A673 (cell line): ENCODE results near the gene CHRNA3. TPM values are rescaled to one million over a fixed set of nuclear protein-coding genes. Genes with fewer than 3 reads are reported as not detected.

Experiments
- BruUV-seq: library from RNA; stranded (reverse); fragments of 400-500 nt; replicated peaks from 2 replicates; lab custom pipeline; 2021; lab: Mats Ljungman, UMichigan
- CTCF ChIA-PET: fragments of 300-600 bp; sonication (Branson Sonifier 250); formaldehyde crosslinking; loops from one replicate; lab custom pipeline; 2022; ENCODE audit warnings: antibody characterized with exemption; lab: Charles Lee
- POLR2A ChIA-PET: fragments of 300-600 bp; sonication (Branson Sonifier 250); formaldehyde crosslinking; loops from one replicate; lab custom pipeline; 2022; ENCODE audit warnings: antibody characterized with exemption; ENCODE audit not compliant: low non-redundant PET; lab: Charles Lee
- DNase-seq: peaks from one replicate; pipeline ENCODE4 v3.0.0-alpha.2; 2015; ENCODE audit warnings: low spot score
- H3K27ac ChIP-seq: fragments of 200-600 bp; sonication (generic); 2 replicates; pipeline ENCODE4 v1.5.1; 2016; ENCODE audit warnings: mixed run types, low read depth, mild to moderate bottlenecking, mixed read lengths, antibody characterized with exemption, low read length; ENCODE audit not compliant: poor library complexity, severe bottlenecking
- H3K27me3 ChIP-seq: fragments of 200-600 bp; sonication (generic); replicated peaks from 2 replicates; pipeline ENCODE4 v1.6.1; 2017; ENCODE audit warnings: mixed run types, low read depth, mild to moderate bottlenecking, mixed read lengths, antibody characterized with exemption, low read length; ENCODE audit not compliant: insufficient read depth, poor library complexity
- H3K36me3 ChIP-seq: fragments of 200-600 bp; sonication (generic); 2 replicates; pipeline ENCODE4 v1.6.1; 2016; ENCODE audit warnings: mixed run types, mild to moderate bottlenecking, mixed read lengths, antibody characterized with exemption, low read length; ENCODE audit not compliant: insufficient read depth, poor library complexity, severe bottlenecking
- H3K4me1 ChIP-seq: fragments of 200-600 bp; sonication (generic); 2 replicates; pipeline ENCODE4 v1.6.1; 2017; ENCODE audit warnings: mixed run types, mild to moderate bottlenecking, mixed read lengths, antibody characterized with exemption, low read length; ENCODE audit not compliant: insufficient read depth, poor library complexity, severe bottlenecking
- H3K4me3 ChIP-seq: fragments of 200-600 bp; sonication (generic); 2 replicates; pipeline ENCODE4 v1.5.1; 2016; ENCODE audit warnings: low read depth, mixed run types, mild to moderate bottlenecking, mixed read lengths, low read length; ENCODE audit not compliant: poor library complexity, severe bottlenecking
- H3K9me3 ChIP-seq: fragments of 200-600 bp; sonication (generic); 2 replicates; pipeline ENCODE4 v1.6.1; 2016; ENCODE audit warnings: mixed run types, low read depth, mild to moderate bottlenecking, mixed read lengths, antibody characterized with exemption, low read length; ENCODE audit not compliant: poor library complexity, severe bottlenecking
- CTCF ChIP-seq: fragments of 300-800, 200-600 bp; sonication (generic); conservative IDR thresholded peaks from 2 replicates; pipeline ENCODE4 v1.5.1; 2017; ENCODE audit warnings: low read depth, mild to moderate bottlenecking, antibody characterized with exemption, low read length, moderate library complexity, mixed read lengths
- EZH2 ChIP-seq: fragments of 200-600 bp; sonication (generic); IDR thresholded peaks from 2 replicates; pipeline ENCODE4 v1.6.1; 2017; ENCODE audit warnings: borderline replicate concordance, low read depth, mild to moderate bottlenecking, mixed read lengths, antibody characterized with exemption, low read length; ENCODE audit not compliant: poor library complexity, severe bottlenecking
- intact Hi-C: fragments of 100-400 bp; cut with micrococcal nuclease; formaldehyde crosslinking; loops from one replicate; pipeline ENCODE4 v1.10.0; 2022; ENCODE audit not compliant: unreplicated experiment
- total RNA-seq: library from RNA; stranded (reverse); gene quantifications from 2 replicates; pipeline ENCODE4 v1.2.3, GENCODE V29; 2021

Gene CHRNA3
- total RNA-seq, 1 experiment from 2014 or later = not detected

GRCh38 chr15:78654272-78654671 is 33.5 kb upstream of the CHRNA3 start:
- Histone ChIP-seq H3K4me1 (no peaks in the 10 kb centered on the region), H3K27ac (no peak overlapping the region), H3K36me3 (no peaks in the 10 kb centered on the region), H3K9me3 (no peaks in the 10 kb centered on the region), H3K27me3 (peaks cover 98% of the 10 kb centered on the region), H3K4me3 (no peak overlapping the region)
- no TSS peak for BruUV-seq
- ChIA-PET POLR2A (no interaction called here), CTCF (no interaction called here)
- no peak for TF ChIP-seq CTCF
- TF ChIP-seq EZH2 = no peak
- no peak for DNase-seq
- intact Hi-C loops = no loop called here

DNA sequence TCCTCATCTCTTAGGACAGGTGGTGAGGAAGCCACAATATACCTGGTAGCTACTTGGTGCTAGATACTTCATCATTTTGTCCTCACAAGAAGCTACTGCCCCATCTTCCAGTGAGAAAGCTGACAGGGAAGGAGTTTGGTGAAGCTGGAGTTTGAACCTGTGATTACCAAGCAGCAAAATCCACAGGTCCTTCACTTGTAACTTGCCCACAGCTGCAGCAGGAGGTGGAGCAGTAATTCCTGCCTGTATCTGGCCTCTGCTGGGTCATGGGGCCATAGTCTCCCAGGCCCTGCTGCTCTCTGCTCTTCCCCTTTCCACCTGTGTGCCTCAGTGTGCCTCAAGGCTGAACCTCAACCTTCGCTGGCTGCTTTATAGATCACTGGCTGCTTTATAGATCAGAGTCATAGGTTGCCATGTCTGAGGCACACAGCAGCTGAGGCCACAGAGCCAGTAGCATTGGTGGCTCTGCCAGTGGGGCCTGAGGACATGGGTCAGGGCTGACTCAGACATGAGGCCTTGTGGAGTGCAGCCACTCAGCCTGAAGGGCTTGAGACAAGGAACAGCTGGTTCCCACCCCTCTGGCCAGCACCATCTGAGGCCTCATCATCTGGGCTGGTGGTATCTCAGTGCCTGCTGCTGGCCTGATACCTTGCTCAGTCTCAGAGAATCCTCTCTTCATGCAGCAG is 31.3 kb upstream of the CHRNA3 start:
- Histone ChIP-seq H3K4me1 (no peaks in the 10 kb centered on the region), H3K27me3 (peaks cover 83% of the 10 kb centered on the region), H3K27ac (no peak overlapping the region), H3K9me3 (no peaks in the 10 kb centered on the region), H3K36me3 (no peaks in the 10 kb centered on the region), H3K4me3 (no peak overlapping the region)
- CTCF ChIA-PET = no interaction called here
- no peak for TF ChIP-seq CTCF
- TF ChIP-seq EZH2 = no peak
- intact Hi-C loops = no loop called here
- POLR2A ChIA-PET = interaction anchor here (0.7 kb wide), 1 partner anchor 8 kb away, joined by 3 read pairs; no protein-coding TSS in a partner anchor
- DNase-seq = no peak
- BruUV-seq = no TSS peak

GRCh38 chr15:78651007-78651406 is 30.2 kb upstream of the CHRNA3 start:
- Histone ChIP-seq H3K9me3 (no peaks in the 10 kb centered on the region), H3K4me1 (no peaks in the 10 kb centered on the region), H3K27ac (no peak overlapping the region), H3K36me3 (no peaks in the 10 kb centered on the region), H3K4me3 (no peak overlapping the region), H3K27me3 (peaks cover 83% of the 10 kb centered on the region)
- DNase-seq = no peak
- intact Hi-C loops = no loop called here
- no TSS peak for BruUV-seq
- no peak for TF ChIP-seq EZH2
- TF ChIP-seq CTCF = no peak
- CTCF ChIA-PET = no interaction called here
- POLR2A ChIA-PET = no interaction called here
